DLD1 (cell line): ENCODE data around the gene HBG2.
"Not testable (repeated sequence)": the region's sequence is repeated elsewhere in the genome, so short reads cannot be mapped to it uniquely, and the experiment has no call there.

Experiments
- in situ Hi-C: cut with HindIII; loops from 2 replicates; pipeline ENCODE4 v1.10.0; 2017; ENCODE audit warnings: low sequenced_read_pairs

HBG2 gene

GRCh38 chr11:5282628-5283027 lies 28.0 kb upstream of the HBG2 start:
- in situ Hi-C loops, result no loop called here

GRCh38 chr11:5281596-5281995 lies 27.0 kb upstream of the HBG2 start:
- in situ Hi-C loops, result no loop called here

DNA sequence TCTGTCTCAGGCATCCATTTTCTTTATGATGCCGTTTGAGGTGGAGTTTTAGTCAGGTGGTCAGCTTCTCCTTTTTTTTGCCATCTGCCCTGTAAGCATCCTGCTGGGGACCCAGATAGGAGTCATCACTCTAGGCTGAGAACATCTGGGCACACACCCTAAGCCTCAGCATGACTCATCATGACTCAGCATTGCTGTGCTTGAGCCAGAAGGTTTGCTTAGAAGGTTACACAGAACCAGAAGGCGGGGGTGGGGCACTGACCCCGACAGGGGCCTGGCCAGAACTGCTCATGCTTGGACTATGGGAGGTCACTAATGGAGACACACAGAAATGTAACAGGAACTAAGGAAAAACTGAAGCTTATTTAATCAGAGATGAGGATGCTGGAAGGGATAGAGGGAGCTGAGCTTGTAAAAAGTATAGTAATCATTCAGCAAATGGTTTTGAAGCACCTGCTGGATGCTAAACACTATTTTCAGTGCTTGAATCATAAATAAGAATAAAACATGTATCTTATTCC lies 26.1 kb upstream of the HBG2 start:
- in situ Hi-C loops, result no loop called here

DNA sequence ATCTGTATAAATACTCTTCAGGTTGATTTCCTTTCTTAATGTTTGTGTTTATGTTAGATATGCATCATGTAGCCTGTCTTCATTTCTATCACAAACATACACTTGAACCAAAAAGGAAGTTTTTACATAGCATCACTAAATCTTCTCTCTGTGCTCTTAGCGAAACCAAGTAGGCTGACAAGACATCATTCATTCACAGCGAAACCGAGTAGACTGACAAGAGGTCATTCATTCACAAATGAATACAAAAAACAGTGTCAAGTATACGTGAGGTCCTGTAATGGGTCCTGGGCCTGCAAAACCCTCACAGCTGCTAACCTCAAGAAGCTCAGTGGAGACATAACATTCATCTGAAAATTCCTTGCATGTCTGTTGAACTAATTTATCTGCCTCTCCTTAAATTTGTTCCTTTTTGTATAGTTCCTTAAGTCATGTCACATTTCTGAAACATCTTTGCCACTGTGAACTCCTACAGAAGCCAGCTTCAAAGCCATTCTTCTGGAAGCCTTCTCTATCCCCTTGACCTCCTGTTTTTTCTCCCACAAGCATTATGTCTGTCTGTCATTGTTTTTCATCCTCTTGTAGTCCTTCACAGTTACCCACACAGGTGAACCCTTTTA lies 25.0 kb upstream of the HBG2 start:
- in situ Hi-C loops, result no loop called here

- in situ Hi-C loops, result no loop called here
These were observed 23.3 kb upstream of the HBG2 start for GRCh38 chr11:5277807-5278382.

GRCh38 chr11:5276697-5277096 lies 22.1 kb upstream of the HBG2 start:
- in situ Hi-C loops, result no loop called here

DNA sequence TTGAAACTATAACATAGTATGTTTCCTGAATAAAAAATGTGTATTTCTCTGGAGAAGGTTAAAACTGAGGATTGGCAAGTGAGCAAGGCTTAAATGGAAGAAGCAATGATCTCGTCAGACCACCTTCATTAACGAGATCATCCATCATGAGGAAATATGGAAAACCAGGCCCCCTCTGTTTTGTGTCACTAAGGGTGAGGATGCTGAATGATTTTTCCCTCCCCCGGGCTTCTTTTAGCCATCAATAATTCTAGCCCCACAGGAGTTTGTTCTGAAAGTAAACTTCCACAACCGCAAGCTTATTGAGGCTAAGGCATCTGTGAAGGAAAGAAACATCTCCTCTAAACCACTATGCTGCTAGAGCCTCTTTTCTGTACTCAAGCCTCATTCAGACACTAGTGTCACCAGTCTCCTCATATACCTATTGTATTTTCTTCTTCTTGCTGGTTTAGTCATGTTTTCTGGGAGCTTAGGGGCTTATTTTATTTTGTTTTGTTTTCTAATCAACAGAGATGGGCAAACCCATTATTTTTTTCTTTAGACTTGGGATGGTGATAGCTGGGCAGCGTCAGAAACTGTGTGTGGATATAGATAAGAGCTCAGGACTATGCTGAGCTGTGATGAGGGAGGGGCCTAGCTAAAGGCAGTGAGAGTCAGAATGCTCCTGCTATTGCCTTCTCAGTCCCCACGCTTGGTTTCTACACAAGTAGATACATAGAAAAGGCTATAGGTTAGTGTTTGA lies 21.0 kb upstream of the HBG2 start:
- in situ Hi-C loops, result no loop called here

DNA sequence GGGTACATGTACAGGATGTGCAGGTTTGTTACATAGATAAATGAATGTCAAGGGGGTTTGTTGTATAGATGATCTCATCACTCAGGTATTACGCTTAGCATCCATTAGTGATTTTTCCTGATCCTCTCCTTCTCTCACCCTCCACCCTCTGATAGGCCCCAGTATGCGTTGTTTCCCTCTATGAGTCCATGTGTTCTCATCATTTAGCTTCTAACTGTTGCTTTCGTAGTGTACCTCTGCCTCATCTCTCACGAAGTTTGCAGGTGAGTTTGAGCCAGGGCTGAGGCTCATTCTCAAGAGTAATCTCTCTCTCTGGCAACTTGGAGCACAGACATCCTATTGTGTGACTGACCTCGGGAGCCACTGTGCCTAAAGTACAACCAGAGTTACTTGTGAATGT lies 19.8 kb upstream of the HBG2 start:
- in situ Hi-C loops, result no loop called here

DNA sequence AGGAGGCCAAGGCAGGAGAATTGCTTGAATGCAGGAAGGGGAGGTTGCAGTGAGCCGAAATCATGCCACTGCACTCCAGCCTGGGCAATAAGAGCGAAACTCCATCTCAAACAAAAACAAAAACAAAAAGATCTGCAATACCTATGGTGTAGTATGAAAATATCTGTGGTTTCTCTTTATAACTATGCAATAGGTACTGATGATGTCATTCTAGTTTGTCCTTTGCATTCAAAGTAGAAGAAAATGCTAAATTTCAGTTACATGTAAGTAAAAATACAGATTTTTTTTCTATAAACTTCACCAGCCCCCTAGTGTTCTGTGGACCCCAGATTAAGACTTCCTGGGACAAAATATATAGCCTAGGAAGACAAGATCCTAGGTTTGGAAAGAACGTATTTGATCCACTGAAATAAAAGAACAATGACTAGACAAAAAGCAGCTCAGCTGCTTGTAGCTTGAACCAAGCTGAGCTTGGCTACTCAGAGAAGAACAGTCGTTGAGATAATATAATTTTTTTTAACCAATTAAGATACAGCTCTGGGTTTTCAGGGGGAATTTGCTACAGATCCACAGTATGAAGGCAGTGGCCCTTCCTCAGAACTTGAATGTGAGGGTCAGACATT lies 17.9 kb upstream of the HBG2 start:
- in situ Hi-C loops, result no loop called here

DNA sequence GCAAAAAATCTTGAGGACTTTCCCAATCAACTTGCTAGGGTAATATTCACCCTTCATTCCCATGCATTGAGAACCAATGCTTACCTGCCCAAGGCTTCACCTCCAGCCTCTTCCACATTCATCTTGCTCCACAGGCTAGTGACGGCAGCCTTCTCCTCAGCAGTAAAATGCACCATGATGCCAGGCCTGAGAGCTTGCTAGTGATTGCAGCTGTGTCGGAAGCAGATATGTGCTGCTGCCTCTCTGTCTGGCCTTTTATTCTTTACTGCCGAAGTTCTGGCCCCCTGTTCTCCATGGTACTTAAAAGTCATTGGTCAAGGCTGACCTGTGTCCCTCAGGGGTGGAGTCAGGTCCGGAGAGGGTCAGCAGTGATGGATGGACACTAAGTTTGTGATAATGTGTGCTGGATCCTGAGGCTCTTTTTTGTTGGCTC lies 15.2 kb upstream of the HBG2 start, which contains the start of gene HBE1:
Gene HBE1, minus strand, starts transcription at position 231 of the 433 bp plus-strand sequence. Its CDS starts 55 bp downstream, at position 176.
- in situ Hi-C loops, result no loop called here

GRCh38 chr11:5267033-5267563 lies 12.5 kb upstream of the HBG2 start:
- in situ Hi-C loops, result no loop called here

GRCh38 chr11:5266609-5267008 lies 12.0 kb upstream of the HBG2 start:
- in situ Hi-C loops, result no loop called here

DNA sequence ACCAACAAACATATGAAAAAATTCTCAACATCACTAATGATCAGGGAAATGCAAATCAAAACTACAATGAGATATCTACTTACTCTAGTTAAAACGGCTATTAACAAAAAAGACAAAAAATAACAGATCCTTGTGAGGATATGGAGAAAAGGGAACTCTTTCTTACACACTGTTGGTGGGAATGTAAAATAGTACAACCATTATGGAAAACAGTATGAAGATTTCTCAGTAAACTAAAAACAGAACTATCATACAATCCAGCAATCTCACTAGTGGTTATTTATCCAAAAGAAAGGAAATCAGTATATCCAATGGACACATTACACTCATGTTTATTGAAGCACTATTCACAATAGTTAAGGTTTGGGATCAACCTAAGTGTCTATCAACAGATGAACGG lies 11.3 kb upstream of the HBG2 start:
- in situ Hi-C loops, result no loop called here

- in situ Hi-C loops, result no loop called here
These were observed 4.1 kb upstream of the HBG2 start for GRCh38 chr11:5258543-5259262.

DNA sequence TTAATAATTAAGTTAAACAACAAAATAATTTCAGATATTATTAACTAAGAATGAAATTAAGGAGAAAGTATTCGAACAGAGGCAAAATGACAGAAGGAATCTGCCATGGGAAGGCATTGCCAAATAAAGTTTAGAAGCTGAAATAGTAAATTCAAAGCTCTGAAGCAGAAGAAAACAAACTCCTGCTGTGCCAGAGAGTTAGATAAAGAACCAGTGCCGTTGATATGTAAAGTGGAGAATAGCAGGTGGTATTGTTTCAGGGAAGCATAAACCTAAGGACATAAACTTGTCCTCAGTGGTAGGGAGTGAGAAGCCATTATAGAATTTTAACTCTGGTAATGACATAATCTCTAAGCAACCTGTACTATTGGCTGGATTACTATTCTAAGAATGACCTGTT lies 2.7 kb upstream of the HBG2 start:
- in situ Hi-C loops, result no loop called here

DNA sequence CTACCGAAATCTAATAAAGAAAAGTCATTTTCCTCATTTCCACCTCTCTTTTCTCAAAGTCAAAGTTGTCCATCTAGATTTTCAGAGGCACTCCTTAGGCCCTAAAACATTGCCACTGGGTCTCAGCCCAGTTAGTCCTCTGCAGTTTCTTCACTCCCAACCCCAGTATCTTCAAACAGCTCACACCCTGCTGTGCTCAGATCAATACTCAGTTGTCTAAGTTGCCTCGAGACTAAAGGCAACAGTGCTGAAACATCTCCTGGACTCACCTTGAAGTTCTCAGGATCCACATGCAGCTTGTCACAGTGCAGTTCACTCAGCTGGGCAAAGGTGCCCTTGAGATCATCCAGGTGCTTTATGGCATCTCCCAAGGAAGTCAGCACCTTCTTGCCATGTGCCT lies 558 bp downstream of the HBG2 start:
- in situ Hi-C loops, result not testable (repeated sequence)

DNA sequence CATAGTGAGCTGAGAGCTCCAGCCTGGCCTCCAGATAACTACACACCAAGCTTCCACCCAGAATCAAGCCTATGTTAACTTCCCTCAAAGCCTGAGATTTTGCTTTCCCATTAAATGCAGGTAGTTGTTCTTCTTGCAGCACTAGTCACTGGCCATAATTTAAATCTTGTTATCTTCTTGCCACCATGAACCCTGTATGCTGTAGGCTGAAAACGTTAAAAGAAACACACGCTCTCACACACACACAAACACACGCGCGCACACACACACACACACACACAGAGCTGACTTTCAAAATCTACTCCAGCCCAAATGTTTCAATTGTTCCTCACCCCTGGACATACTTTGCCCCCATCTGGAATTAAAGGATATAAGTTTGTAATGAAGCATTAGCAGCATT lies 1.1 kb downstream of the HBG2 start:
- in situ Hi-C loops, result not testable (repeated sequence)

DNA sequence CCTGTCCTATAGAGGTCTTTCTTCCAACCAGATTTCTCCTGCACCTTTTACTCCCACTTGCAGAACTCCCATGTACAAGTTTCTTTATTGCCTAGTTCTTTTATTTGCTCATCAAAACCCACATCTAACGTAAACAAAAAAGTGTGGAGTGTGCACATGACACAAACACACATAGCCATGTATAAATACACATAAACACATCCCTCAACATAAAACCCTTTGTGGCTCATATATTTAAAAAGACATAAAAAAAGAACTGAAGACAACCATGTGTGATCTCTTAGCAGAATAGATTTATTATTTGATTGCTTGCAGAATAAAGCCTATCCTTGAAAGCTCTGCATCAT lies 1.7 kb downstream of the HBG2 start:
- in situ Hi-C loops, result no loop called here

GRCh38 chr11:5252192-5252918 lies 2.2 kb downstream of the HBG2 start:
- in situ Hi-C loops, result no loop called here

GRCh38 chr11:5251746-5252145 lies 2.8 kb downstream of the HBG2 start:
- in situ Hi-C loops, result no loop called here
